SK-N-SH treated with all-trans-retinoic acid at 6 μM for 48 hours (cell line): ENCODE measurements around the gene CHSY1.
A peak's percentile ranks its signal among the peaks of the same experiment; 100 is the strongest.

ENCODE experiments used
- ATAC-seq: fragments of 200-7000 bp; cut with Tn5 transposase; 3 replicates; pipeline ENCODE4 v1.9.1; 2020; ENCODE audit warnings: mild to moderate bottlenecking, moderate library complexity
- BACH2 ChIP-seq: fragments of 250-450 bp; sonication (Bioruptor Pico); IDR thresholded peaks from 2 replicates; pipeline ENCODE4 v1.9.0; 2021; ENCODE audit warnings: mild to moderate bottlenecking, borderline replicate concordance
- ESRRG ChIP-seq: fragments of 250-450 bp; sonication (Bioruptor Pico); IDR thresholded peaks from 2 replicates; pipeline ENCODE4 v1.6.1; 2021; ENCODE audit warnings: mild to moderate bottlenecking
- GLIS3 ChIP-seq: fragments of 250-450 bp; sonication (Bioruptor Pico); IDR thresholded peaks from 2 replicates; pipeline ENCODE4 v1.5.0; 2020; ENCODE audit warnings: mild to moderate bottlenecking, moderate library complexity
- ISL1 ChIP-seq: fragments of 250-450 bp; sonication (Bioruptor Pico); IDR thresholded peaks from 2 replicates; pipeline ENCODE4 v2.1.2; 2022; ENCODE audit warnings: mild to moderate bottlenecking, moderate library complexity
- OSR1 ChIP-seq: fragments of 250-450 bp; sonication (Bioruptor Pico); IDR thresholded peaks from 2 replicates; pipeline ENCODE4 v1.8.0; 2022; ENCODE audit warnings: moderate library complexity, mild to moderate bottlenecking, inconsistent platforms
- PPARA ChIP-seq: fragments of 250-450 bp; sonication (Bioruptor Pico); IDR thresholded peaks from 2 replicates; pipeline ENCODE4 v1.5.0; 2020; ENCODE audit warnings: mild to moderate bottlenecking, borderline replicate concordance
- RARB ChIP-seq: fragments of 250-450 bp; sonication (Bioruptor Pico); IDR thresholded peaks from 2 replicates; pipeline ENCODE4 v1.8.0; 2021; ENCODE audit warnings: mild to moderate bottlenecking, moderate library complexity
- SNAI2 ChIP-seq: fragments of 250-450 bp; sonication (Bioruptor Pico); IDR thresholded peaks from 2 replicates; pipeline ENCODE4 v1.5.0; 2020; ENCODE audit warnings: mild to moderate bottlenecking, moderate library complexity
- TCF4 ChIP-seq: fragments of 250-450 bp; sonication (Bioruptor Pico); IDR thresholded peaks from 2 replicates; pipeline ENCODE4 v1.8.0; 2021; ENCODE audit warnings: mild to moderate bottlenecking, moderate library complexity, borderline replicate concordance
- TOX ChIP-seq: fragments of 250-450 bp; sonication (Bioruptor Pico); IDR thresholded peaks from 2 replicates; pipeline ENCODE4 v1.8.0; 2021; ENCODE audit warnings: mild to moderate bottlenecking, moderate library complexity, borderline replicate concordance
- ZC3H10 ChIP-seq: fragments of 250-450 bp; sonication (Bioruptor Pico); IDR thresholded peaks from 2 replicates; pipeline ENCODE4 v1.5.1; 2021; ENCODE audit warnings: mild to moderate bottlenecking, moderate library complexity
- ZFP3 ChIP-seq: fragments of 250-450 bp; sonication (Bioruptor Pico); IDR thresholded peaks from 2 replicates; pipeline ENCODE4 v1.5.0; 2020; ENCODE audit warnings: mild to moderate bottlenecking, moderate library complexity
- ZFP30 ChIP-seq: fragments of 450-650 bp; formaldehyde crosslinking; IDR thresholded peaks from 2 replicates; pipeline ENCODE4 v1.5.0; 2022; ENCODE audit warnings: mild to moderate bottlenecking, moderate library complexity
- ZNF565 ChIP-seq: fragments of 450-650 bp; formaldehyde crosslinking; conservative IDR thresholded peaks from 2 replicates; pipeline ENCODE4 v1.5.0; 2020; ENCODE audit warnings: low read depth, mild to moderate bottlenecking, moderate library complexity
- ZNF70 ChIP-seq: fragments of 450-650 bp; formaldehyde crosslinking; IDR thresholded peaks from 2 replicates; pipeline ENCODE4 v1.5.0; 2020; ENCODE audit warnings: mild to moderate bottlenecking, moderate library complexity
- ZNF8 ChIP-seq: fragments of 450-650 bp; formaldehyde crosslinking; IDR thresholded peaks from 2 replicates; pipeline ENCODE4 v1.5.0; 2020; ENCODE audit warnings: mild to moderate bottlenecking, moderate library complexity
- TF ChIP-seq, protein P1 (sequence below): fragments of 250-450 bp; sonication (Bioruptor Pico); IDR thresholded peaks from 2 replicates; pipeline ENCODE4 v1.5.0; 2020; ENCODE audit warnings: mild to moderate bottlenecking, moderate library complexity
- TF ChIP-seq, protein P2 (sequence below): fragments of 250-450 bp; sonication (Bioruptor Pico); IDR thresholded peaks from 2 replicates; pipeline ENCODE4 v1.8.0; 2021; ENCODE audit warnings: low read depth, mild to moderate bottlenecking, moderate library complexity, borderline replicate concordance
- TF ChIP-seq, protein P3 (sequence below): fragments of 250-450 bp; sonication (Bioruptor Pico); IDR thresholded peaks from 2 replicates; pipeline ENCODE4 v1.5.1; 2021; ENCODE audit warnings: mild to moderate bottlenecking, moderate library complexity

The CHSY1 gene

DNA sequence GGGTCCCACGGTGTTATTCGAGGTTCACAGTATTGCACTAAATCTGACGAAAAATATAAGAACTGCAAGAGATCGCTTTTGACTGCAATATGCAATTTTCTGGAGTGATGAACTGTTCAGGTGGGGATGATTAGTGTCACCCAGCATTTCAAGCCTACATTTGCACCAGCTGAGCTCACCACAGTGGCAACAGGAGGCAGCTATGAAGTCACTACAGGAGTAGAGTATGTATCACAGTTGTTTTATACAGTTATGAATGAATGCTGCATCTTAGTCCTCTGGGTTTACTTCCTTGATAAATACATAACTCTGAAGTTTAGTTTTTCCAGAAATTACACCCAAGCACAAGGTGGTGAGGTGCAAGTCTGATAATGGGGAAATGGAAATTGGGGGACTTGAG is 69.6 kb downstream of the CHSY1 start:
- no peak for ATAC-seq
- no peak for TF ChIP-seq ZNF565 (CRISPR knock-in tag)

DNA sequence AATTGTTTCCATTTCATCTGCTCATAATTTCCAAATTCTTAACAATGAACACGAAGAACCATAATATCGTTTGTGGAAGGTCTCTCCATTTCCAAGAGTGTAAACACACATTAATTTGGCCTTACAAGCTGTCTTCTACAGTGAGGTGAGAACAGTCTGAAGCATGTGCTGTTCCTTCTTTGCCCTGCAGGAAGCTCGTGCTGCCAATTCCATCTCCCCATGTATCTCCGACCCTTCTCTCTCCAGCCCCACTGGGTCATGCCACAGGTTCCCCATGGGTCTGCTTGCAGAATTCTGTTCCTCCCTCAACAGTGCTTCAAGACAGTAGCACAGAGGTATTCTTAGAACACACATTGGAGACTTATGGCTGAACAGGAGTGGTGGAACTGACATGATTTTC is 70.5 kb downstream of the CHSY1 start:
- TF ChIP-seq, protein P1, sequence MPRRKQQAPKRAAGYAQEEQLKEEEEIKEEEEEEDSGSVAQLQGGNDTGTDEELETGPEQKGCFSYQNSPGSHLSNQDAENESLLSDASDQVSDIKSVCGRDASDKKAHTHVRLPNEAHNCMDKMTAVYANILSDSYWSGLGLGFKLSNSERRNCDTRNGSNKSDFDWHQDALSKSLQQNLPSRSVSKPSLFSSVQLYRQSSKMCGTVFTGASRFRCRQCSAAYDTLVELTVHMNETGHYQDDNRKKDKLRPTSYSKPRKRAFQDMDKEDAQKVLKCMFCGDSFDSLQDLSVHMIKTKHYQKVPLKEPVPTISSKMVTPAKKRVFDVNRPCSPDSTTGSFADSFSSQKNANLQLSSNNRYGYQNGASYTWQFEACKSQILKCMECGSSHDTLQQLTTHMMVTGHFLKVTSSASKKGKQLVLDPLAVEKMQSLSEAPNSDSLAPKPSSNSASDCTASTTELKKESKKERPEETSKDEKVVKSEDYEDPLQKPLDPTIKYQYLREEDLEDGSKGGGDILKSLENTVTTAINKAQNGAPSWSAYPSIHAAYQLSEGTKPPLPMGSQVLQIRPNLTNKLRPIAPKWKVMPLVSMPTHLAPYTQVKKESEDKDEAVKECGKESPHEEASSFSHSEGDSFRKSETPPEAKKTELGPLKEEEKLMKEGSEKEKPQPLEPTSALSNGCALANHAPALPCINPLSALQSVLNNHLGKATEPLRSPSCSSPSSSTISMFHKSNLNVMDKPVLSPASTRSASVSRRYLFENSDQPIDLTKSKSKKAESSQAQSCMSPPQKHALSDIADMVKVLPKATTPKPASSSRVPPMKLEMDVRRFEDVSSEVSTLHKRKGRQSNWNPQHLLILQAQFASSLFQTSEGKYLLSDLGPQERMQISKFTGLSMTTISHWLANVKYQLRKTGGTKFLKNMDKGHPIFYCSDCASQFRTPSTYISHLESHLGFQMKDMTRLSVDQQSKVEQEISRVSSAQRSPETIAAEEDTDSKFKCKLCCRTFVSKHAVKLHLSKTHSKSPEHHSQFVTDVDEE (CRISPR knock-in tag) = no peak
- TF ChIP-seq RARB (CRISPR knock-in tag) (no peak), ZFP3 (CRISPR knock-in tag) (no peak), ZFP30 (CRISPR knock-in tag) (no peak), ZNF8 (CRISPR knock-in tag) (no peak), TOX (CRISPR knock-in tag) (no peak), OSR1 (CRISPR knock-in tag) (no peak), PPARA (CRISPR knock-in tag) (no peak), ESRRG (CRISPR knock-in tag) (no peak), ISL1 (CRISPR knock-in tag) (no peak), TCF4 (no peak), GLIS3 (CRISPR knock-in tag) (no peak), BACH2 (CRISPR knock-in tag) (no peak), ZNF70 (no peak), SNAI2 (CRISPR knock-in tag) (no peak), ZC3H10 (no peak)
- TF ChIP-seq, protein P2, sequence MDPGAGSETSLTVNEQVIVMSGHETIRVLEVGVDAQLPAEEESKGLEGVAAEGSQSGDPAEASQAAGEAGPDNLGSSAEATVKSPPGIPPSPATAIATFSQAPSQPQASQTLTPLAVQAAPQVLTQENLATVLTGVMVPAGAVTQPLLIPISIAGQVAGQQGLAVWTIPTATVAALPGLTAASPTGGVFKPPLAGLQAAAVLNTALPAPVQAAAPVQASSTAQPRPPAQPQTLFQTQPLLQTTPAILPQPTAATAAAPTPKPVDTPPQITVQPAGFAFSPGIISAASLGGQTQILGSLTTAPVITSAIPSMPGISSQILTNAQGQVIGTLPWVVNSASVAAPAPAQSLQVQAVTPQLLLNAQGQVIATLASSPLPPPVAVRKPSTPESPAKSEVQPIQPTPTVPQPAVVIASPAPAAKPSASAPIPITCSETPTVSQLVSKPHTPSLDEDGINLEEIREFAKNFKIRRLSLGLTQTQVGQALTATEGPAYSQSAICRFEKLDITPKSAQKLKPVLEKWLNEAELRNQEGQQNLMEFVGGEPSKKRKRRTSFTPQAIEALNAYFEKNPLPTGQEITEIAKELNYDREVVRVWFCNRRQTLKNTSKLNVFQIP (CRISPR knock-in tag) = no peak
- TF ChIP-seq, protein P3, sequence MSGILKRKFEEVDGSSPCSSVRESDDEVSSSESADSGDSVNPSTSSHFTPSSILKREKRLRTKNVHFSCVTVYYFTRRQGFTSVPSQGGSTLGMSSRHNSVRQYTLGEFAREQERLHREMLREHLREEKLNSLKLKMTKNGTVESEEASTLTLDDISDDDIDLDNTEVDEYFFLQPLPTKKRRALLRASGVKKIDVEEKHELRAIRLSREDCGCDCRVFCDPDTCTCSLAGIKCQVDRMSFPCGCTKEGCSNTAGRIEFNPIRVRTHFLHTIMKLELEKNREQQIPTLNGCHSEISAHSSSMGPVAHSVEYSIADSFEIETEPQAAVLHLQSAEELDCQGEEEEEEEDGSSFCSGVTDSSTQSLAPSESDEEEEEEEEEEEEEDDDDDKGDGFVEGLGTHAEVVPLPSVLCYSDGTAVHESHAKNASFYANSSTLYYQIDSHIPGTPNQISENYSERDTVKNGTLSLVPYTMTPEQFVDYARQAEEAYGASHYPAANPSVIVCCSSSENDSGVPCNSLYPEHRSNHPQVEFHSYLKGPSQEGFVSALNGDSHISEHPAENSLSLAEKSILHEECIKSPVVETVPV (CRISPR knock-in tag) = no peak
- TF ChIP-seq, all 23 proteins: peak for 0
- no peak for ATAC-seq

DNA sequence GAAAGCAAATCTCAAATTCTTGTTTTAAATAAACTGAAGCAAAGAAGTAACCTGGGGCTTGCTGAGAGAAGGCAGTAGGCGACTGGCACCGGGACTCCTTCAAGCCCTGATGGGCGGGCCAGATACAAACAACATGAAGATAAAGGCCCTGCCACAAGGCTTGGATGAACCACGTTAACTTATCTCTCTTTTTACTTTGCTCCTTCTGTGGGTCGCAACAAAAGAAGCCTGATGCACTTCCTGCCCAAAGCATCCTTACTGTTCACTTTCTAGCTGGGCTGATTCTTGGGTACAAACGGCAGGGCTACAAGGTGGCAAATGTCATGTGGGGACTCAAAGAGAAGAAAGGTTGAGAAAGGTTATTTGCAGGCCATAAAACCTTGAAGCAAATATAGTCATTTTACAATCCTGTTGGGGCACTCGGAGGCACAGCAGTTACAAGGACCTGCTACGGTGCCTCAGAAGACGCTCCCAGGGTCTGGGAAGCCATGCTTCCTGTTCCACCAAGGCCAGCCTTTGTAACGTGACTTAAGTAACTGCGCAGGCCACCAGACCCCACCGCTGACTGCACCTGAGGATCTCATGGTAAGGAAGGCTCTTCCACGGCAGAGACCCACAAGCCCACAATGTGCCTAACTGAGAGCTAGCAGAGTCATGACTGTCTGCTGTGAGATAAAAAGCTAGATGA is 71.1 kb downstream of the CHSY1 start:
- no peak for ATAC-seq
- TF ChIP-seq BACH2 (CRISPR knock-in tag) (no peak), OSR1 (CRISPR knock-in tag) (no peak), ZNF70 (no peak), ZNF8 (CRISPR knock-in tag) (no peak), ZFP30 (CRISPR knock-in tag) (no peak), TCF4 (no peak)

DNA sequence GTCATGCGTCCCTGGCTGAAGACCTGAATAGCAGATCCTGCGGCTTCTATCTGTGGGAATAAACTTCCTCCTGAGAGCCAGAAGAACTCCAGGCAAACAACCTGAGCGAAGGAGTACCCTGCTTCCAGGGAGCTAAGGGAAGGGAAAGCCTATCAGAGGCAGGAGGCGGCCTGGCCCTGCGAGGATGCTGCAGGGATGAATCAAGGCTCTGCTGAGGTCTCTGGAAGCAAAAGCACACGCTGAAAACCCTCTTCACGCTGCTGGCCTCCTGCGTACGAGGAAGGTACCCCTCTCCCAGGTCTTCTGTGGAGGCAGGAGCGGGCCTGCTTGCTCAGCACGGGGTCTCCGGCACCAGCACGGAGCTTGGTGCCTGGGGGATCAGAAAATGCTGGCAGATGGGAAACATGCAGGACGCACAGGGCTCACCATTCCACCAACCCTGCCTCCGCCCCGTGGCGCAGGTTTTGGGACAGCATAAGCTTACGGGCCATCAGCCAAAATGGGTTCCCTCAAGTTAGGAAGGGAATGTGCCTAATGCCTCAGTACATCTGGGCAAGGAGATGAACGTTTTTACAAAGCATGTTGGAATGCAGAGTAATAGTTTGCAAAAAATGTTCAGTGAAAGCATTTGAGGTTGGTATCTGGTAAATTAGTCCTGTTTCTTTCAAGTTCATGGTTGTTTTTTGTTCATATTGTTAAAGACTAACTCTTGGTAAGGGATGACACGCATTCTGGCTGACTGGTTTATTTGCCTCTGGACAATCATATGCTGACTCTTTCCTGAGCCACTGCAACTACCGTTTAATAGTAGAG is 72.3 kb downstream of the CHSY1 start:
- TF ChIP-seq ISL1 (CRISPR knock-in tag) = no peak
- ATAC-seq = peak; percentile 81

DNA sequence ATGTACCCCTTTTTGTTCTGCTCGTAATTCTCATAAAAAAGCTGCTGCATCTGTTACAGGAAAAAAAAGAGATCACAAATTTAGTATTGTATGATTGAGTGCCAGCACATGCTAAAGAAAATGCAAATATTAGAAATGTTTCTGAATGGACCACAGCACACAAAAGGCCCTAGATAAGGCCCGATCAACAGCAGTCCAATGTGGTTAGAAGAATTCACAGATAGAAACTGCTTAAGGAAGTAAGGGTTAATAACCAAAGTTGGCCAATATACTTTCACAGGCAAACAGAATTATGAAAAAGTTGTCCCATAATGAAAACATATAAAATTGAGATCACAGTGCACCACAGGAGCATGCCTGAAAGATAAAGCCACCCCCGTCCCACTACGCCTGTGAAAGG is 72.9 kb downstream of the CHSY1 start:
- no peak for ATAC-seq
- TF ChIP-seq, protein P2 (CRISPR knock-in tag) = no peak
- TF ChIP-seq ZNF8 (CRISPR knock-in tag) (no peak), ZFP30 (CRISPR knock-in tag) (no peak)
